Endometrial microvascular endothelial cells (primary cell): ENCODE measurements around the gene PALM. TPM values are rescaled to one million over a fixed set of nuclear protein-coding genes. Genes with fewer than 3 reads are reported as not detected.
"Not testable (repeated sequence)": the region's sequence is repeated elsewhere in the genome, so short reads cannot be mapped to it uniquely, and the experiment has no call there.

Experiments
- in situ Hi-C: cut with HindIII; loops from 2 replicates; pipeline ENCODE4 v1.10.0; 2017; ENCODE audit warnings: low sequenced_read_pairs, low pct_unique_long_range_greater_than_20kb; ENCODE audit errors: inconsistent ontology term
- total RNA-seq: library from RNA; depleted of rRNA; stranded (reverse); fragments of >200 nt; gene quantifications from one replicate; pipeline ENCODE4 v1.2.3, GENCODE V29; 2015; ENCODE audit errors: inconsistent ontology term

Gene PALM
- total RNA-seq, 1 donor from 2014 or later, result not detected

GRCh38 chr19:745138-745537, 36.4 kb downstream of the PALM start:
- in situ Hi-C loops, result not testable (repeated sequence)

GRCh38 chr19:746208-746819, 37.6 kb downstream of the PALM start:
- in situ Hi-C loops, result no loop called here

DNA sequence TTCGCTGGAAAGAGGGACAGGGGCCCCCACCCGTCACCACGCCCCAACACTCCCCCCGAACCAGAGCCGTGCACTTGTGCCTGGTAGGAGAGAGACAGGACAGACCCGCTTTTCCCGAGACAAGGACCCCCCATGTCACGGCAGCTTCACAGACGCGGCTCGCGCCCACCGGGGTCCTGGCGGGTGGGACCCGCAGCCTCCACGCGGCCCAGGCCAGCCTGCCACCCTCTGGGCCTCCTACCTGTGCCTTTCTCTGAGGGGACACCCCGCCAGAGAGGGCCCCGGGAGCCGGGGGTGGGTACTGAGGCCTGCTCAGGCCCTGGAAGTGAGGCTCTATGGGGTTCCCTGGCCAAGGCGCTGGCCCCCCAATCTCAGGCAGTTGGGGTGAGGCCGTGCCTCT, 38.2 kb downstream of the PALM start:
- in situ Hi-C loops, result no loop called here

DNA sequence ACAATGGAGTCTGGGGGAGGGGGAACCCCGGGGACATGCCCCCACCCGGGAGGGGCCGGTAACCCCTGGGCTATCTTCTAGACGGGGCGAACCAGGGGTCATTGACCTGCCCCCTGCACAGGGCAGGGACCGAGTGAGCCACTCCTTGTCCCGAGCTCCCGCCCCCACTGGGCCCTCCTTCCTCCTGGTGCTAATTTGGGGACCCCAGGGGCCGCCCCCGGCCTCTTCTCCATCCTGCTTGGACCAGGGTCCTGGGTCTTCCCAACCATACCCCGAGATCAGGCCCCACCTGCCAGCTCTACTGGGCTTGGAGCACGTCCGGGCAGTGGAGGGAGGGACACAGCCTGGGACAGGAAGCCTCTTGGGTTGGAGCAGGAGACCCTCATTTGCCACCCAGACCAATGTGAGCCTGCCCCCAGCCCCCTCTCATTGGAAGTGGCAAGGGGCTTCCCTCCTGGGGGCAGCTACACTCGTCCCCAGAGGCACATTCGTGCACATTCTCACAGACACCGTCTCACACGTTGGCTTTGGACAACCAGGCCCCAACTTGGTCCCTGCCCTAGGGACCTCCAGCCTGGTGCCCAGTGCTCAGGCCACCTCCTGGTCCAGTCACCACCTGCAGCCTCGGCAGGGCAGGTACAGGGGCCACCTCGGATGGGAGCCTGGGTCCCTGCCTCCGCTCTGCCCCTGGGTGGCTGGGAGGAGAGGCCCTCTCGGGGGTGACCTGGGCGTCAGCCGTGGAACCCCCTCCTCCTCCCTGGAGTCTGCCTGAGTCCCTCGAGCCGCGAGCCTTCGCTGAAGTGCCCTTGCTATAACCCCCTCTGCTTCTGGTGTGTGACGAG, 38.9 kb downstream of the PALM start:
- in situ Hi-C loops, result no loop called here

DNA sequence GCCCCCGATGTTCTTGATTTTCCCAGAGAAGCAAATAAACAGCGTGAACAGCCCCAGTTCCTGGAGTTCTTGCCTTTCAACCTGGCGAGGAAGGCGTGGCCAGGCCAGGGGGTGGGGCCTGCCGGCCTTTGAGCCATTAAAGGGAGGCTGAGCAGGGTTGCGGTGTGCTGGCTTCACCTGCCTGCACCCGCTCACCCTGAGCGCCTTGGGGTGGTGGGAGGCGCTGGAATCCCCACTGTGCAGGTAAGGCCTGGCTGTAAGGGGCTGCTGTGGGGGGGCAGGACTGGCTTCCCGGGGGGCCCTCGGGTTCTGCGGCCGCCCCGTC, 39.5 kb downstream of the PALM start:
- in situ Hi-C loops, result no loop called here

DNA sequence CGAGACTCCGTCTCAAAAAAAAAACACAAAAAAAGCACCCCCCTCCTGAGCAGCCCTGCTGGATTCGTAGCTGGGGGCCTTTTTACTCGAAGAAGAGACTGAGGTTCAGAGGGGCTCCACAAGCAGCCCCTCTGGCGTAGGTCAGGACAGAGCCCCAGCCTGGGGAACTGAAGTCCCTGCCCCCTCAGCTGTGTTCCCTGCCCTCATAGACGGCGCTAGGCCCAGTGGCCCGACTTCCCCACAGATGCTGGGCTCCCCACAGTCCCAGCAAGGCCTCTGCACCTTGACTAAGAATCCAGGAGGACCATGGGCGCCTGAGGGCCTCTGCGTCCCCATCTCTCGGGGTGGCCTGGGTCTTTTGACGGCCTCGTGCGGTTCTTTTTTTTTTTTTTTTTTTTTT, 41.1 kb downstream of the PALM start:
- in situ Hi-C loops, result no loop called here

DNA sequence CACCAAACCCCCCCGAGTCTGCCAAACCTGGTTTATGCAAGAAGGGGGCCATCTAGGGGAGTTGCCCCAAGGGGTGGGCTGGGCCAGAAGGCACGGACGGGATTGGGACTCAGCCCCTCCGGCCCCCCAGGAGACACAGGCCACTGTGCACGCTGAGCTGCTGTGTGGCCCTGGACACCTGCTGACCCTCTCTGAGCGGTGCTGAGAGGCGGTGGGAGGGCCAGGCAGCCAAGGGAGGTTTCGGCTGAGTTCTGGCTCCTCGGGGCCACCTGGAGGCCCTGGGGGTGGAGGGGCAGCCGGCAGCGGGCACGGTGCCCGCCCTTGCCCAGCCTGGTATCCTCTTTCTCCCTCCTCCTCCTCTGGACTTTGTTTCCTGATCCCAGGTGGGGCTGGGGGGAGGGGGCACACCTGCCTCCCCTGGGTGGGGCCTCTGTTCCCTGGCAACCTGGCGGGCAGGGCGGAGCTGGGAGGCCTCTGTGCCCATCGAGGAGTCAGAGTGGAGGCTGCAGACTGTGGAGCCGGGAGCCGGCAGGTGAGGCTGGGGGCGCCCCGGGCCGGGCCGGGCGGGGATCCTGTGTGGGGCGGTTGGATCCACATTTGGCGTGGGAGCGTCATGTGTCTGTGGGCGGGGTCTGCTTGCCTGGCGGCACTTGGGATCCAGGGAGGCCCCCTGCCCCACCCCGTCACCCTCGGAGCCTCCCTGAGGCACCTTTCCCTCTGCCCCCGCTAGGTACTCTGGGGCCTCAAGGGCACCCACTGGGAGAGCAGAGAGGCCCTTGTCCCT, 42.1 kb downstream of the PALM start, which contains the start of gene MISP:
Gene MISP, plus strand, starts transcription at position 473 of the 784 bp plus-strand sequence. CDS start 5,835 bp downstream, outside the sequence.
- in situ Hi-C loops, result no loop called here

DNA sequence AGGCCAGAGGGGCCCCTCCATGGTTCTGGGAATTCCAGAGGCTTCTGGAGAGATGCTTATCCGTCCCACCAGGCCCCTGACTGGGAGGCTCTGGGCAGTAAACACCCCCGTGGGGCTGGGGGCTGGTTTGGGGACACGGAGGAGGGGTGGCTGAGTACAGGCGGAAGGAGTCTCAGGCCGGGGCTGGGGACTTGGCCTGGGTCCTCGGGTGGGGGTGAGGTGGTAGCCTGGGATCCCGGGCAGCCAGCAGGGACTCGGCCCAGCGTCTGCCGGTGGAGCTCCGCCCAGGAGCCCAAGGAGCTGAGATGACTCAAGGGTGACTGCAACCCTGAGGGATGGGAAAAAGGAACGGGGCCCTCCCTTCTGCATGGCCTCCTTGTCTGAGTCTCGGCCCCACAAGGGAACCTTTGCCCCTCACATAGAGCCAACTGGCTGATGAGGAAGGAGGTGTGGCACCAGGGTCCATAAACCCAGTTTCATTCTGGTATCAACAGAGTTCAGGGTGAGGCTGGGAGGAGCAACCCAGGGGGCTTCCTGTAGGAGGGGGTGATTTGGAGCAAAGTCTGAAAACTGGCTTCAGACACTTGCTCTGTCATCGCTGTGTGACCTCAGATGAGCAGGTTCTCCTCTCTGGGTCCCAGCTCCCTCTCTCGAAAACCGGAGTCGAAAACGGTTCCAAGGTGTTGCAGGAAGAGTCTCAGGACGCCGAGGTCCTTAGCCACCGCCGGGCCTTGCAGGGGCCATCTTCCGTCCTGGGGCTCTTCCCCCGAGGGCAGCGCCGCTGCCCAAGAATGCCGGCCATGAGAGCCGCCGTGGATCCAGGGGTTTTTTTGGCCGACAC, 43.0 kb downstream of the PALM start:
- in situ Hi-C loops, result no loop called here

DNA sequence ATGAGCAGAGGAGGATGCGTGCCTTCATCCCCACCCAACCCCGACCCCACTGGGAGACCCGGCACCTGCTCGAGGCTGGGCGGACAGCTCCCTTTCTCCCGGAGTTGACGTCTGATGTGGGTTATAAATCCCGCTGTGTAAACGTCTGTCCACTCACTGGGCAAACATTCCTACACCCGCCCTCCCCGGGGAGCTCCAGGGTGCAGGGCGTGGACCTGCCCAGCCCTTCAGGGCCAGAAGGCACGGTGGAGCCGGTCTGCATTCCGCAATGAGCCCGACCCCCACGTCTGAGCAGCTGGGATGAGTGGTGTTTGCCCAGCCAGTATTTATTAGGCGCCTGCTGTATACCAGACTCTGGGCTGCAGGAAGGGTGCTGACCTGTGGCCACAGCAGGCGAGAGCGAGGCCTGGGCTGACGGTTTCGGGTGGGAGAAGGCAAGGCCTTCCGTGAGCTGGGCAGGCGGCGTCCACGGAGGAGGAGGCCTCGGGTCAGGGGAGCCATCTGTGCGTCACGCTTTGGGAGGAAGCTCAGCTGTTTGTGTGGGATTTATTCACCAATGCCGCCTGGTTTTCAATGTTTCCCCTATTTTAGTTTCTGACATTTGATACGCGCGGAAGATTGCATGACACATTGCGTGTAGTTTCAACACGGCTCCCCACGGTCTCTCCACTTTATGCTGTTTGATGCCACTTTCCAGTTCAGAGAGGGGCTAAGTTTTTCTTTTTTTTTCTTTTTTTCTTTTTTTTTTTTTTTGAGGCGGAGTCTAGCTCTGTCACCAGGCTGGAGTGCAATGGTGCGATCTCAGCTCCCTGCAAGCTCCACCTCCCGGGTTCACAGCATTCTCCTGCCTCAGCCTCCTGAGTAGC, 44.1 kb downstream of the PALM start:
- in situ Hi-C loops, result no loop called here

GRCh38 chr19:754530-754929, 45.8 kb downstream of the PALM start:
- in situ Hi-C loops, result no loop called here

DNA sequence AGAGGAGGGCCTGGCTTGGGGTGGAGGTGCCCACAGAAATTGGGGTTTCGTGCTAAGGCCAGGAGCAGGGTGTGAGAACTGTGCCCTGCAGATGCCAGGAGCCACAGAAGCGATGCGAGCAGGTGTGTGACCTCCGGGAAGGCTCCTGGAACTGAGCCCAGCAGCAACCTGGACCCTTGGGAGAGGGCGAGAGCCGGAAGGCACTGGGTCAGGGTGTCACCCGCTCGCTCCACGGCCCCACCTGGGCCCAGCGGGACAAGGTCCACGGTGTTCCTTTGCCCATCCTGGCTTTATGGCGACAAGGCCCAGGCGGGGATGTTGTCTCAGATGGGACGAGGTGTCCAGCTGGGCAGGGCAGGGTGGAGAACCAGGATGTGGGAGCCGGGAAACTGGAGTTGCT, 46.3 kb downstream of the PALM start:
- in situ Hi-C loops, result no loop called here

DNA sequence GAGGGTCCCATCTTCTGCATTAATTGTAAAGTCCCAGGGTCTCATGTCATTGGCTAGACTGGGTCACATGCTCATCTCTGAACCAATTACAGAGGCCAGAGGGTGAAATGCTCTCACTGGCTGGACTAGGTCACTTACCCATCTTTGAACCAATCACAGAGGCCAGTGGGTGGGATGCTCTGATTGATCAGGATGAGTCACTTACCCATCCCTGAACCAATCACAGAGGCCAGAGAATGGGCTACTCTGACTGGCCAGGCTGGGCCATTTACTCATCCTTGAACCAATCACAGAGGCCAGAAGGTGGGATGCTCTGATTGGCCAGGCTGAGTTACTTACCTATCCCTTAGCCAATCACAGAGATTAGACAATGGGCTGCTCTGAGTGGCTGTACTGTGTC, 47.5 kb downstream of the PALM start:
- in situ Hi-C loops, result no loop called here

DNA sequence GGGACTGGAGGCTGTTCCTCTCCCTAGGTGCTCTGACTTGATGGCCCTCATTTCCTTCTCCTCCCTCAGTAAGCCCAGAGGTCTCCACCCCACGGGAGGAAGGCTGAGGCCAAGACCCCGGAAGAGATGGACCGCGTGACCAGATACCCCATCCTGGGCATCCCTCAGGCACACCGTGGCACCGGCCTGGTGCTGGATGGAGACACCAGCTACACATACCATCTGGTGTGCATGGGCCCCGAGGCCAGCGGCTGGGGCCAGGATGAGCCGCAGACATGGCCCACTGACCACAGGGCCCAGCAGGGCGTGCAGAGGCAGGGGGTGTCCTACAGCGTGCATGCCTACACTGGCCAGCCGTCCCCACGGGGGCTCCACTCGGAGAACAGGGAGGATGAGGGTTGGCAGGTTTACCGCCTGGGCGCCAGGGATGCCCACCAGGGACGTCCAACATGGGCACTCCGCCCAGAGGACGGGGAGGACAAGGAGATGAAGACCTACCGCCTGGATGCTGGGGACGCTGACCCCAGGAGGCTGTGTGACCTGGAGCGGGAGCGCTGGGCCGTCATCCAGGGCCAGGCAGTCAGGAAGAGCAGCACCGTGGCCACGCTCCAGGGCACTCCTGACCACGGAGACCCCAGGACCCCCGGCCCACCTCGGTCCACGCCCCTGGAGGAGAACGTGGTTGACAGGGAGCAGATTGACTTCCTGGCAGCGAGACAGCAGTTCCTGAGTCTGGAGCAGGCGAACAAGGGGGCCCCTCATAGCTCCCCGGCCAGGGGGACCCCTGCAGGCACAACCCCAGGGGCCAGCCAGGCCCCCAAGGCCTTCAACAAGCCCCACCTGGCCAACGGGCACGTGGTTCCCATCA, 48.3 kb downstream of the PALM start:
- in situ Hi-C loops, result no loop called here

DNA sequence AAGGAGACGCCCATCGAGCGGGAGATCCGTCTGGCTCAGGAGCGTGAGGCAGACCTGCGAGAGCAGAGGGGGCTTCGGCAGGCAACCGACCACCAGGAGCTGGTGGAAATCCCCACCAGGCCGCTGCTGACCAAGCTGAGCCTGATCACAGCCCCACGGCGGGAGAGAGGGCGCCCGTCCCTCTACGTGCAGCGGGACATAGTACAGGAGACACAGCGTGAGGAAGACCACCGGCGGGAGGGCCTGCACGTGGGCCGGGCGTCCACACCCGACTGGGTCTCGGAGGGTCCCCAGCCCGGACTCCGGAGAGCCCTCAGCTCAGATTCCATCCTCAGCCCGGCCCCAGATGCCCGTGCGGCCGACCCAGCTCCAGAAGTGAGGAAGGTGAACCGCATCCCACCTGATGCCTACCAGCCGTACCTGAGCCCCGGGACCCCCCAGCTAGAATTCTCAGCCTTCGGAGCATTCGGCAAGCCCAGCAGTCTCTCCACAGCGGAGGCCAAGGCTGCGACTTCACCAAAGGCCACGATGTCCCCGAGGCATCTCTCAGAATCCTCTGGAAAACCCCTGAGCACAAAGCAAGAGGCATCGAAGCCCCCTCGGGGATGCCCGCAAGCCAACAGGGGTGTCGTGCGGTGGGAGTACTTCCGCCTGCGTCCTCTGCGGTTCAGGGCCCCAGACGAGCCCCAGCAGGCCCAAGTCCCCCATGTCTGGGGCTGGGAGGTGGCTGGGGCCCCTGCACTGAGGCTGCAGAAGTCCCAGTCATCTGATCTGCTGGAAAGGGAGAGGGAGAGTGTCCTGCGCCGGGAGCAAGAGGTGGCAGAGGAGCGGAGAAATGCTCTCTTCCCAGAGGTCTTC, 49.3 kb downstream of the PALM start:
- in situ Hi-C loops, result no loop called here

DNA sequence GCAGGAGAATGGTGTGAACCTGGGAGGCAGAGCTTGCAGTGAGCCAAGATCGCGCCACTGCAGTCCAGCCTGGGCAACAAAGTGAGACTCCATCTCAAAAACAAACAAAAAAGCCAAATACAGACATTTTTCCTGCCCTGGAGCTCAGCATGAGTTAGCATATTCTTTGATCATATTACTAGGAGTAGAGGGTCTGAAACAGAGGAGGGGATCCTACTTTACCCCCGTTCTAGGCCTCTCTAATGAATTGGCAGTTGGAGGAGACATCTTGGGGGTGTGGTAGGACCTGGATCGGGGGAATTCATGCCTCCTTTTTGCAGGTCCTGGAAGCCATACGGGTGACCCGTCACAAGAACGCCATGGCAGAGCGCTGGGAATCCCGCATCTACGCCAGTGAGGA, 54.4 kb downstream of the PALM start:
- in situ Hi-C loops, result no loop called here

GRCh38 chr19:763869-764268, 55.1 kb downstream of the PALM start:
- in situ Hi-C loops, result no loop called here
